Cardiac fibroblast (primary cell): ENCODE measurements around the gene GPC6.
A peak's percentile ranks its signal among the peaks of the same experiment; 100 is the strongest.

Source experiments
- DNase-seq, 2 donors: peaks; one replicate each; pipeline versions ENCODE4 v3.0.0 to v3.0.0-alpha.2; 2010; ENCODE audit warnings: low read depth in 2 of 2
- H3K4me3 ChIP-seq, 2 donors: replicated peaks in 1 of 2; 1 replicate in 1 of 2; 2 replicates in 1 of 2; pipeline ENCODE4 v1.5.1; 2011; ENCODE audit warnings: low read depth in 2 of 2, low read length in 2 of 2, mild to moderate bottlenecking in 2 of 2, moderate library complexity in 1 of 2
- CTCF ChIP-seq: IDR thresholded peaks from one replicate; pipeline ENCODE4 v1.5.1; 2011; ENCODE audit warnings: low read depth, mild to moderate bottlenecking, low read length, inconsistent platforms

Gene GPC6

GRCh38 chr13:94413598-94413944 lies 1187.0 kb downstream of the GPC6 start:
- no peak for DNase-seq
- no peak overlapping the region for H3K4me3 ChIP-seq
- no peak for TF ChIP-seq CTCF

GRCh38 chr13:94414141-94414540 lies 1187.5 kb downstream of the GPC6 start:
- no peak for TF ChIP-seq CTCF
- no peak for DNase-seq
- H3K4me3 ChIP-seq = no peak overlapping the region

- DNase-seq = no peak
- H3K4me3 ChIP-seq = no peak overlapping the region
- no peak for TF ChIP-seq CTCF
Measured at GRCh38 chr13:94414708-94415107, 1188.1 kb downstream of the GPC6 start.

GRCh38 chr13:94415500-94416237 lies 1189.1 kb downstream of the GPC6 start:
- H3K4me3 ChIP-seq = no peak overlapping the region
- TF ChIP-seq CTCF = no peak
- no peak for DNase-seq

- DNase-seq = peak; percentile 25 to 28
- TF ChIP-seq CTCF = peak; percentile 44
- H3K4me3 ChIP-seq = no peak overlapping the region
Measured at GRCh38 chr13:94416454-94417080, 1190.0 kb downstream of the GPC6 start.

- TF ChIP-seq CTCF = no peak
- H3K4me3 ChIP-seq = no peak overlapping the region
- no peak for DNase-seq
Measured at GRCh38 chr13:94417294-94417693, 1190.7 kb downstream of the GPC6 start.
